Stimulated activated CD8-positive, alpha-beta memory T cell treated with anti-CD3 and anti-CD28 coated beads, Interleukin-7, amount 100 ng/mL, for 1 hour (primary cell): ENCODE results near the gene PIGK.
"Not testable (repeated sequence)": the region's sequence is repeated elsewhere in the genome, so short reads cannot be mapped to it uniquely, and the experiment has no call there.

ENCODE experiments used
- DNase-seq, 2 donors: peaks; one replicate each; pipeline ENCODE4 v3.0.0-alpha.2; 2020; ENCODE audit warnings: low read depth in 2 of 2

Gene PIGK

DNA sequence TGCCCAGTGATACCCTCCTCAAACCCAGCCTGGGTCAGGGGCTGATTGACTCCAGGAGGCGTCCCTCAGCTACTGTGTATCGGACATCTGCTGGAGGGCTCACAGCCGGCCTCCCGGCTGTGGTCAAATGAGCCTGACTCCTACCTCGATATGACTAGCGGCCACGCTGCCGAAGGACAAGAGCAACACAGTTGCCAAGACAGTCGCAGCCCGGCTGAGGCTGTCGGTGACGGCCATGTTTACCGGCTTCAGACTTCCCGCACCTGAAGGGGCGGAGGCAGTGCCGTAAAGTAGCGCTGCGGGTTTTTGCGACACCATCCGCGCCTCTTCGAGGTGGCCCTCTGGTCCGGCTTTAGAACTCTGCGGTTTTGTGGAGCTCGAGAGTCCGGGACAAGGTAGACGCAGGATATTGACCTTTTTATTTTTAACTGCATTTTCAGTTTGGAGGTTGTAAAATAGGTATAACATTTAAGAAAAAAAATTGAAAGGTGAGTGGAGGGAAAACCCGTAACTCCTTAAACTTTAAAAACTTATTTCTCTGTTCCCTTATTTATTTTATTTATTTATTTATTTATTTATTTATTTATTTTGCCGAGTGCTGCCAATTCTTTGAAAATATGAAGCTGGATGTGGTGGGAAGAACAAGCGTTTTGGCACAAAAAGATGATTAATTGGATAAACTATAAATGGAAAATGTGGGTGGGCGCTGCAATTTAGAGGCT is at the start of gene PIGK:
TSS of gene PIGK (minus strand) at position 265 of the 722 bp plus-strand sequence. CDS start at position 237, 28 bp downstream.
- peak; percentile 72 to 77 for DNase-seq

DNA sequence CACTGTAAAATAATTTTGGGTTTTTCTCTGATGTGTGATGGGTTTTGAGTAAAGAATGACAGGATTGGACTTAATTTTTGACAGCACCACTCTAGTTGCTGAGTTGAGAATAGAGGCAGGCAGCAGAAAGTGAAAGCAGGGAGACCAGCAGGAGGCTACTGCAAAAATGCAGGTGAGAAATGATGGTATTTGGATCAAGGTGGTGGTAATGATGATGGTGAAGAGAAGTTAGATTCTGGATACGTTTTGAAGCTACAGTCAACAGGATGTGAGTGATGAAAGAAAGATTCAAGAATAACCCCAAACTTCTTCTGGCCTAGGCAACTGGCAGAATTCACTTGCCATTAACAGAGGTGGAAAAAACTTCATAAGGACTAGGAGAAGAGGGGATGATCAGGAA is 47.8 kb upstream of the PIGK start:
- DNase-seq: no peak

DNA sequence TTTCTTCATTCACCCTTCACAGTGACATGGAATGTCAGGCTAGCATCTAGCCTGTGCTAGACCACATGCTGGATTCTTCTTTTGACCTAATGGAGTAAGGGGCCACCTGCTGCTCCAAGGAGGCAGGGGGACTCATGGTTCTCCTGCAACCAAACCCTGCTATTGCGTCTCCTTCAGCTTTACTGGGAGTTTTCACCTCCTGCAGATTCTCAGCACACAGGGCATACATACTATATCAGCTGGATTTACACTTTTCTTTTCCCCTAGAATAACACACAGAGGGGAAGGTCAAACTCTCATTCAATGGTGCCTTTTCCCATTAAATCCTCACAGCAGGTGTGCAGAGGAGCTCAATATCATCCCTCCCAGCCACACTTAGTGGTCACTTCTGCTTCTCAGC is 46.0 kb upstream of the PIGK start:
- DNase-seq: no peak

DNA sequence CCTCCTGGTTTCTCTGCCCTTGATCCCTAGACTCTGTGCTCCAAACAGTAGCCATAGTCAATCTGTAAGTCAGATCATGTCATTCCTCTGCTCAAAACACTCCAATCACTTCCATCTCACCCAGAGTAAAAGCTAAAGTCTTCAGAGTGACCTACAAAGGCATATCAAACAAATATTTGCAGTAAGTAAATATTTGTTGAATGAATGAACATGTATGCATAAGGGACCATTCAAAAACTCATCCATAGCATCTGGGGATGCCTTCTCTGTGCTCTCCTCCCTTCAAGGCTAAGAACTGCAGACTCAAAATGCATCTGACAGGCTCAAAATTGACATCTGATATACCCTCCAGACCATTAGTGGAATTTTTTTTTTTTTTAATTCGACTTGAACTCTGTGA is 44.5 kb upstream of the PIGK start:
- DNase-seq: no peak

DNA sequence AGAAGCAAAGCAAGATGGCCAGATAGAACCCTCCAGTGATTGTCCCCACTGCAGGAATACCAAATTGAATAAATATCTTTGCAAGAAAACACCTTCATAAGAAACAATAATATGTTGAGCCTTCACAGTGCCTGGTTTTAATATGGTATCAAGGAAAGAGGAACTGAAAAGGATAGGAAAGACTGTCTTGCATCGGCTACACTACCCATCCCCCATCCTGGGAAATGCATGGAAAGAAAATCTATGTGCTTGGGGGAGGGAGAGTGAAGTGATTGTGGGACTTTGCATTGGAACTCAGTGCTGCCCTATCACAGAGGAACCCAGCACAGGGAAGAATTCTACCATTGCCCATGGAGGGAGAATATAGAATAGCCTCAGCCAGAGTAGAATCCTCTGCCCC is 34.0 kb upstream of the PIGK start:
- DNase-seq: no peak

DNA sequence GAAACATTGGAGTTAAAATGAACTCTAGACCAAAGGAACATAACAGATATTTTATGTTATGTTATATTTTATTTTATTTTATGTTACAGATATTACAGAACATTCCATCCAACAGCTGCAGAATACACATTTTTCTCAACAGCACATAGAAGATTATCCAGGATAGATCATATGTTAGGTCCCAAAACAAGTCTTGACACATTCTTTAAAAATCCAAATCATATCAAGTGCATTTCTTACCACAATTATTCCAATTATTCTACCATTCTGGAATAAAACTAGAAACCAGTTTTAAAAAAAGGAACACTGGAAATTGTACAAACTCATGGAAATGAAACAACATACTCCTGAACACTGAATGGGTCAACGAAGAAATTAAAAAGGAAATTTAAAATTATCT is 30.9 kb upstream of the PIGK start:
- DNase-seq: no peak

DNA sequence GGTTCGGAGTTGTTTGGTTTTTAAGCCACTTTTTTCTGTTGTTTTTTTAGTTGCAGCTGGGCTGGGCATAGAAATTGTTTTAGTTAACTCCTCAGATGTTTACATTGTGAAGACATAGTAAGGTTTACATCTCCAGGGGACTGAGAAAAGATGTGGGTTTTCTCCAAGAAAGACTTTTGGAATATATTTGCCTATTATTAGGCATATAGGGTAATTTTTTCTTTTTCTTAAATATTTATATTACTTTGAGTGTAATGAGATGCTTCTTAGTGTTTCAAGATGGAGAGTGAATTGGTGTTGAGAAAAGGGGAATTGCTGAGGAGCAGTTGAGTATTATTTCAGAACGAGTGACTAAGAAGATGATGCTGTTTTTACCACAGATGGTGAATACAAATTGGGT is 26.6 kb upstream of the PIGK start:
- DNase-seq: no peak

DNA sequence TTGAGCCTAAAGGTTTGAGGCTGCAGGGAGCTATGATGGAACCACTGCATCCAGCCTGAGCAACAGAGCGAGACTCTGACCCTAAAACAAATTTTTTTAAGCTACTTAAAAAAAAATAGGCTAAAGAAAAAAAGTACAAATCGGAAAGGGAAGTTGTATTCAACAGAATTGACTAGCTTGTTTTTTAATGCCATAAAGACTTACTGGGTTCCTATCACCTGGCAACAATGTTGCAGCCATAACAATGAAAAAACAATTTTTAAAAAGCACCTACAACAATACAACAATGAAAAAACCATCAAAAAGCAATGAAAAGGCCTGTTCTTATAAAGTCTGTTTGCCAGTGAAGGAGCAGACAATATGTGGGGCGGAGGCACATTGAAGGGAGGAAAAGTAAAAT is 20.1 kb upstream of the PIGK start:
- DNase-seq: no peak

DNA sequence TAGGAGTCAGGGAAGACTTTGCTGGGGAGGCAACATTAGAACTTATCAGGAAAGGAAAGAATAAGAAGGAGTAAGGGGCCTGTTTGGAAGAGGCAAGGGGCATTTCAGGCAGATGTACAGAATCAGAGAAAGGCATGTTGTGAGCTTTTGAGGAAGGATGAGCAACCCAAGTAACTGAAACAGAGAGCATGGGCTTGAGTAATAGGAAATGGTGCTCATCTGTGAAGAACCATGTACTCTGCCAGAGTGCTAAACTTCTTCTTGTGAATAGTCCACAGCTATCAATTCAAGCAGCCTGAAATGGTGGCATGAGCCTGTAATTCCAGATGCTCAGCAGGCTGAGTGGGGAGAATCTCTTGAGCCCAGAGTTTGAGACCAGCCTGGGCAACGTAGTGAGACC is 19.2 kb upstream of the PIGK start:
- no peak for DNase-seq

DNA sequence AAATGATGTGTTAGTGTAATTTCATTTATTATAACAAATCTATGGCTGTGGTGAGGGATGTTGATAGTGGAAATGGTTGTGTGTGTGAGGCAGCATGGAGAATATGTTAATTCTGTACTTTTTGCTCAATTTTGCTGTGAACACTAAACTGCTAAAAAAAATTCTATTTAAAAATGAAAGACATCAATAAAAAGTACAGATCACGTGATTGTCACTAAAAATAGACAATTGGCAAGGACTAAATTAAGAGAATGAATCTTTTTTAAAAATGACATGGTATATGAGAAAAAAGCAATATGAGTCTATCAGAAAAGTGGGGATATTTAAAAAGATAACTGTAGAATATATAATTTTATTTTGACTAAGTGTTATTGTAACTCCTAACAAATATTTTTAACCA is 15.7 kb upstream of the PIGK start:
- DNase-seq: no peak

DNA sequence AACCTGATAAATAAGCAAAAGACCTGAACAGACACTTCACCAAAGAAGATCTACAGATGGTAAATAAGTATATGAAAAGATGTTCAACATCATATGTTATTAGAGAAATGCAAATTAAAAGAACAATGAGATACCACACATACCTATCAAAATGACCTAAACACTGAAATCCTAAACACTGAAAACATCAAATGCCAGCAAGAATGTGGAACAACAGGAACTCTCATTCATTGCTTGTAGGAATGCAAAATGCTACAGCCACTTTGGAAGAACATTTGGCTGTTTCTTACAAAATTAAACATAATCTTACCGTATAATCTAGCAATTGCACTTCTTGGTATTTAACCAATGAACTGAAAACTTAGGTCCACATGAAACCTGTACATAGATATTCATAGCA is 14.9 kb upstream of the PIGK start:
- DNase-seq: no peak

DNA sequence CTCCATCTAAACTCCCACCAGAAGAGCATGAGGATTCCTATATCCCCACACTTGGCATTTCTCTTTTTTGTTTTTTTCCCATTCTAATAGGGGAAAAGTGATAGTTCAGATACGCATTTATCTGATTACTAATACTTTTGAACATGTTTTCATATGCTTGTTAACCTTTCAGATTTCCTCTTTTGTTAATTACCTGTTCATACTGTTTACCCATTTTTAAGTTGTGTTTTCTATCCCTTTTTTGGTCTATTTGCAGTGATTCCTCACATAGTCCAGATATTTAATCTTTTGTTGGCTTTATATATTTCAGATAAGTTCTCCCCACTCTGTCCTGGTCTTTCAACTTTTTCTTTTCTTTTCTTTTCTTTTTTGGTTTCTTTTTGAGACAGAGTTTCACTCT is 13.6 kb upstream of the PIGK start:
- DNase-seq: no peak

DNA sequence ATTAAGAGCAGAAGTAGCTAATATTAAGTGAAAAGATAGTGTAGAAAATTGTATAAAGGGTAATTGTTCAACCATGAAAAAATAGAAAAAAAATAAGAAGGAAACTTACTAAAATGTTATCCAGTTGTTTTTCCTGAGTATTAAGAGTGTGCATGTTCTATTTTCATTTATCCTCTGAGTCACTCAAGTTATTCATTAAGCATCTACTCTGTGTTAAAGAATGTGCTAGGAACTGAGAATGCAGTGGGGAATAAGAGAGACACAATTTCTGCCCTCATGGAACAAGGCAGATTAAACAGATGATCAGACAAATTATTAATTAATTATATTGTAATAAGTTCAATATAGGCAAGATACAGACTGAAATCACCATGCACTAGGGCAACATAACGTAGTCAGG is 10.8 kb upstream of the PIGK start:
- no peak for DNase-seq

DNA sequence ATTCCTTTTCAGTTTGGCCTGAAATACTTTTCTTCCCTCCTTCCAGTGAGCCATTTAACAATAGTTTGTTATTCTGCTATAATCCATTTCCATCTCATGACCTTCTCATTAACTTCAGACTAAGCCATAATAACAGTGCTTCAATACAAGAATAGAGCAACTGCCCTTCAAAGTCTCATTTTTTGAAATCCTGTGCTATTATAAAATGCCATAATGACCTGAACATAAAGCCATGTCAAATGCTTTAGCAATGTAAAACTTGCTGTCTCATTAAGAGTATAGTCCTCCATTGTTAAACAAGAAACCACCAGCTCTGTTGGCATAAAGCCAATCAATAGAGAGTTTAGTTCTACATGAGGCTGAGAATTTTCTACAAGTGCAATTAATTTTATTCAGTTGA is 9.6 kb upstream of the PIGK start:
- no peak for DNase-seq

DNA sequence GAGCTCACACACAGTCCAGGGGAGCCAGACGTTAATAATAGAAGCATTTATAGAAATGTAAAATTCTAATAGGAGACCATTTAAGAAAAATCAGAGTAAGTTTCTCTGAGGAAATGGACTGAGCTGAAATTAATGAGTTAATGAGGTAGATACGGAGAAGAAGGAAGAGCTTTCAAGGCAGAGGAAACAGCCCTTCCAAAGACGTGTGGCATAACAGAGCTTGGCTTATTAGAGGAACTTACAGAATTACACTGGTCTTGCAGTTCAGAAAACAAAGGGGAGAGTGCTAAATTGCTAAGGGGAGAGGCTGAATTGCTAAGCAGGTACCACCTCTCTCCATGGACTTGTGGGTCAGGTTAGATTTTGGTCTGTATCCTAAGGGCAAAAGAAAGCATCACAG is 8.2 kb upstream of the PIGK start:
- no peak for DNase-seq

DNA sequence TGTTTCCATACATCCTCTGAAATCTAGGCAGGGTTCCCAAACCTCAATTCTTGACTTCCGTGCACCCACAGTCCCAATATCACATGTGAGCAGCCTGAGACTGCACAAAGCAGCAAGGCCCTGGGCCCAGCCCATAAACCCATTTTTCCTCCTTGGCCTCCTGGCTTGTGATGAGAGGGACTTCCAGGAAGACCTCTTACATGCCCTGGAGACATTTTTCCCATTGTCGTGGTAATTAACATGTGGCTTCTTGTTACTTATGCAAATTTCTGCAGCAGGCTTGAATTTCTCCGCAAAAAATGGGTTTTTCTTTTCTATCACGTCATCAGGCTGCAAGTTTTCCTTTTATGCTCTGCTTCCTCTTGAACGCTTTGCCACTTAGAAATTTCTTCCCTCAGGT is 3.3 kb upstream of the PIGK start:
- DNase-seq: no peak

DNA sequence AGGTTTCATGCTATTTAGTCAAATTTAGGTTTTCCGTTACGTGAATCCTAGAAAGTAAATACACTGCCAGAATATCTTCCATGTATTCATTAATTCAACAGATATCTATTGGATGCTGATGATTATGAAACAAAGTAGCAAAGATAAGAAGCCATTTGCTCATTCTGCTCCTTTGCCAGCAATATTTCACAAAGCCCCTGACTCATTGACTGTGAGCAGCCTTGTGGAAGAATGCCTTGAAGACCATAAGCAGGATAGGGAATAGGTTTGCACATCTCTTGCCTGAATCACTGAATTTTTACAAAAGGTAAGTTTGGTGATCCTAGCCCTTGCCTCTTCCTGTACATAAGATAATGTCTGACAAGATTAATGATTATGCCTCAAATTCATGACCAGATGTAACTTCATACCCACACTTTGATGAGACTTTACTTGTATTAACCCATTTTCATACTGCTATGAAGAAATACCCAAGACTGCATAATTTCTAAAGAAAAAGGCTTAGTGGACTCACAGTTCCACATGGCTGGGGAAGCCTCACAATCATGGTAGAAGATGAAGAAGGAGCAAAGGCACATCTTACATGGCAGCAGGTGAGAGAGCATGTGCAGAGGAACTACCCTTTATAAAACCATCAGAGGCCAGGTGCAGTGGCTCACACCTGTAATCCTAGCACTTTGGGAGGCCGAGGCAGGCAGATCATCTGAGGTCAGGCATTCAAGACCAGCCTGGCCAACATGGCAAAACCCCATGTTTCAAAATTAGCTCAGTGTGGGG is 1.6 kb upstream of the PIGK start:
- DNase-seq: no peak

DNA sequence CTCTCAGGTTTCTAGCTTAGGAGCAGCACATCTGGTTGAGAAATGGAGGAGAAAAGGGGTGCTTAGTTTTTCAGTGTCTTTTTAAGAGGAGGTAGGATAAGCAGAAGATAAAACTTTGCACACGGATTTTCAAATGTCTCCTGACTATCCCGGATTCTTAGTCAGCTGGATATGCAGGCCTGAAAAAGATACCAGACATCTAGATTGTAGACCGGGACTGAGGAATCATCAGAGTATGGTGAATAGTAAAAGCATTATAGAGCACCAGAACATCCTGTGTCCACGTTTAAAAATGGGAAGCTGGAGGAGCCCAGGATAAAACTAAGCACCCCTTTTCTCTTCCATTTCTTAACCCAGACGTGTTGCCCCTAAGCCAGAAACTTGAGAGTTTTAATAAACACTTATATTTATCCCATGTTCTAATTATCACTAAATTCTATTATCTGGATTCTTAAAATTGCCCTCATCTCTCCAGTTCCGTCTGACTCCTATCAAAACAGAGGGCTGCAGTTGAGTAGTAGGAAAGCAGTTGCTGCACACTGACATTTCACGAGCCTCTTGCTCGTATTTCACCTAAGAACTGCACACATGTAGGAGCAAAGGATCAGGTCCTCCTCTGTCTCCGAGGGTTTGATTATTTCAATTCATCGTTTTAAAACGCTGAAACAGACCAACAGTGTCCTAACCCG is 609 bp downstream of the PIGK start:
- no peak for DNase-seq

DNA sequence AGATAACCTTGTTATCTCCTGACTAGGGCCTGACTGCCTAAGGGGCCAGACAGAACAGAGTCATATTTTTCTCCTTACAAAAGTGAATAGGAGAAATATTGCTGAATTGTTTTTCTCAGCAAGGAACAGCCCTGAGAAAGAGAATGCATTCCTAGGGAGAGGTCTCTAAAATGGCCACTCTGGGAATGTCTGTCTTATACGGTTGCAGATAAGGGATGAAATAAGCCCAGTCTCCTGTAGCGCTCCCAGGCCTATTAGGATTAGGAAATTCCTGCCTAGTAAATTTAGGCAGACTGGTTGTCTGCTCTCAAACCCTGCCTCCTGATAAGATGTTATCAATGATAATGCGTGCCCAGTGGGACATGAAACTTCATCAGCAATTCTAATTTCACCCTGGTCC is 15.2 kb downstream of the PIGK start:
- not testable (repeated sequence) for DNase-seq

DNA sequence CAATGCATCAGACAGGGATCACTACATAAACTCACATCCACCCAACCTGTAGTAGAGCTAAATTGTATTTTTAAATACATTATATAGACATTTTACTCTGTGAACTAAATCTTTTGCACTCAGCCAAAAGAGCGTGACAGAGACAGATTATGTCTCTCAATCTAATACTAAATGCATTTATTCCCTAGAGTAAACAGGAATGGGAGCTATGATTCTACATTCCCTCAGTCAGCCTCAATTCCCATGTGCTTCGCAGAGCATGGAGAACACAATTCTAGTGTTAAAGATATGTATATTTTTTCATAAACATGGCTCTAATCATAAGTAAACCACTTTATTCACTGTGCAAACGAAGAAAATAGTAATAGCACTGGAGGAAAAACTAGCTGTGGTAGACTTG is 16.5 kb downstream of the PIGK start:
- DNase-seq: no peak

DNA sequence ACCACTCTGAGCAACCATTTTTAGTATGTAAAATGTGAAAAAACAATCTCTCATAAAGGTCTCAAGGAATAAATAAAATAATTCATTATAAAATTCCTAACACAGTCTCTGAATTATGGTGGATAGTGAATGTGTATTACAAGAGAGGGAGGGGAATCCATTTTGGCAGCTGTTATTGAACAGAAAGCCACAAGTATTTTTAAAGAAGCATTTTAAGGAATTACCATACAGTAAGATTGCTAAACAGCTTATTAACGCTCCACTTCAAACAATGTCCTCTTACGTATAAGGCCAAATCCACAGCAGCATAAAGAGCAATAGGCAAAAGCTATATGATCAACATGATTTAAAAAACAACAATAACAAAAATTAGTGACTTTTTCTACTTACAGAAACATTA is 18.4 kb downstream of the PIGK start:
- DNase-seq: no peak

DNA sequence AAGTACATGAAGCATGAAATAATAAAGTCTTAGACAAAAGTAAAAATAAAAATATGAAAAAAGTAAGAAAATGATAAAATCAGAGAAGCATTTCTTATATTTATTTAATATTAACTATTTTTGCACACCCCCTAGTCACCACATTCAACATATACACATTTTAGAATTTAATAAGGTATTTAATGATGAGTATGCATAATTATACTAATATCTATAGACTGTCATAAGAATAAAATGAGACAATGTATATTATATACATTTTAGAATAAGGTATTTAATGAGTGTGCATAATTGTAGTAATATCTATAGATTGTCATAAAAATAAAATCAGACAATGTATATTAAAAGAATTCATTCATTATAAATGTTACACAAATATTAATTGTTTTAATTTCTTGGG is 18.9 kb downstream of the PIGK start:
- DNase-seq: no peak

DNA sequence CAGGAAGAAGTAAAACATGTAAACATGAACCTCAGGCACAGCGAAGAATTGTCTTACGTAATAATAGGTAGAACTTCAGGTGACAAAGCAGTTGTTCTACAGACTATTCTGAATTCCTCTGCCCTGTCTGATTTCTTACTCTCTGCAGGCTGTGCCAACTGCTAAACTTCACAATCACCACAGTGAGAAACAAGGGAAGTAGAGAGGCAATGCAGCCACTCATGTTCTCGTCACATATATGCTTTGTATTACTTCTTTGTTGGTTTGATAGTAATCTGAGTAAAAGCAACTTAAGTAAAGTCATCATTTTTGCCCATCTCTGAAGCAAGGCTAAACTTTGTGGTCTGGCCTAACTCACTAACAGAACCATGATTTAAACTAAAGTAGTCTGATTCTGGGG is 21.9 kb downstream of the PIGK start:
- no peak for DNase-seq
